Measurements from ENCODE around the gene MYO3B. TPM values are rescaled to one million over a fixed set of nuclear protein-coding genes. Genes with fewer than 3 reads are reported as not detected.
"Not testable (repeated sequence)": the region's sequence is repeated elsewhere in the genome, so short reads cannot be mapped to it uniquely, and the experiment has no call there.

MYO3B gene
- total RNA-seq, 1 donor from 2014 or later, result 1.5 TPM

- DNase-seq, result no peak
- intact Hi-C loops (cut with micrococcal nuclease), result no loop called here
- peaks cover 2% of the 10 kb centered on the region for H3K4me1 Mint-ChIP-seq
- H3K27ac Mint-ChIP-seq, result no peak overlapping the region
- H3K36me3 Mint-ChIP-seq (ENCODE audit: low read depth), result no peaks in the 10 kb centered on the region
- no peaks in the 10 kb centered on the region for H3K9me3 Mint-ChIP-seq
- peaks cover 7% of the 10 kb centered on the region for H3K27me3 Mint-ChIP-seq
- no peak overlapping the region for H3K4me3 Mint-ChIP-seq
These were observed 347.1 kb downstream of the MYO3B start for GRCh38 chr2:170524828-170525565.

GRCh38 chr2:170525566-170525900 is 347.6 kb downstream of the MYO3B start:
- no peak for DNase-seq
- Mint-ChIP-seq H3K9me3 (no peaks in the 10 kb centered on the region), H3K27ac (no peak overlapping the region), H3K27me3 (peaks cover 11% of the 10 kb centered on the region), H3K4me3 (no peak overlapping the region), H3K4me1 (peaks cover 2% of the 10 kb centered on the region), H3K36me3 (ENCODE audit: low read depth) (no peaks in the 10 kb centered on the region)
- intact Hi-C loops (cut with micrococcal nuclease), result no loop called here

GRCh38 chr2:170530284-170530745 is 352.4 kb downstream of the MYO3B start:
- H3K36me3 Mint-ChIP-seq (ENCODE audit: low read depth), result no peaks in the 10 kb centered on the region
- DNase-seq, result no peak
- no peaks in the 10 kb centered on the region for H3K9me3 Mint-ChIP-seq
- H3K4me3 Mint-ChIP-seq, result no peak overlapping the region
- no peak overlapping the region for H3K27ac Mint-ChIP-seq
- peaks cover 26% of the 10 kb centered on the region for H3K27me3 Mint-ChIP-seq
- intact Hi-C loops (cut with micrococcal nuclease), result no loop called here
- H3K4me1 Mint-ChIP-seq, result no peaks in the 10 kb centered on the region

GRCh38 chr2:170530803-170531564 is 353.0 kb downstream of the MYO3B start:
- peaks cover 26% of the 10 kb centered on the region for H3K27me3 Mint-ChIP-seq
- DNase-seq, result no peak
- H3K4me3 Mint-ChIP-seq, result no peak overlapping the region

GRCh38 chr2:170531876-170532275 is 353.9 kb downstream of the MYO3B start:
- intact Hi-C loops (cut with micrococcal nuclease), result no loop called here

More at GRCh38 chr2:170530803-170531564, 353.0 kb downstream of the MYO3B start:
- Mint-ChIP-seq H3K27ac (no peak overlapping the region), H3K36me3 (ENCODE audit: low read depth) (no peaks in the 10 kb centered on the region), H3K4me1 (no peaks in the 10 kb centered on the region), H3K9me3 (no peaks in the 10 kb centered on the region)
- intact Hi-C loops (cut with micrococcal nuclease), result no loop called here

GRCh38 chr2:170533156-170533555 is 355.2 kb downstream of the MYO3B start:
- Mint-ChIP-seq H3K4me3 (no peak overlapping the region), H3K9me3 (no peaks in the 10 kb centered on the region), H3K27me3 (peaks cover 24% of the 10 kb centered on the region), H3K36me3 (ENCODE audit: low read depth) (no peaks in the 10 kb centered on the region), H3K27ac (no peak overlapping the region), H3K4me1 (no peaks in the 10 kb centered on the region)
- no peak for DNase-seq
- intact Hi-C loops (cut with micrococcal nuclease), result no loop called here

More at GRCh38 chr2:170531876-170532275, 353.9 kb downstream of the MYO3B start:
- Mint-ChIP-seq H3K36me3 (ENCODE audit: low read depth) (no peaks in the 10 kb centered on the region), H3K4me3 (no peak overlapping the region), H3K9me3 (no peaks in the 10 kb centered on the region), H3K27me3 (peaks cover 26% of the 10 kb centered on the region), H3K4me1 (no peaks in the 10 kb centered on the region), H3K27ac (no peak overlapping the region)
- no peak for DNase-seq

- Mint-ChIP-seq H3K4me1 (no peaks in the 10 kb centered on the region), H3K36me3 (ENCODE audit: low read depth) (no peaks in the 10 kb centered on the region), H3K27me3 (peaks cover 15% of the 10 kb centered on the region), H3K4me3 (no peak overlapping the region), H3K9me3 (no peaks in the 10 kb centered on the region), H3K27ac (no peak overlapping the region)
- DNase-seq, result no peak
- intact Hi-C loops (cut with micrococcal nuclease), result no loop called here
These were observed 357.6 kb downstream of the MYO3B start for GRCh38 chr2:170535552-170535951.

GRCh38 chr2:170544817-170545216 is 366.9 kb downstream of the MYO3B start:
- no peak overlapping the region for H3K4me3 Mint-ChIP-seq
- peaks cover 10% of the 10 kb centered on the region for H3K27me3 Mint-ChIP-seq
- no peak for DNase-seq
- no peaks in the 10 kb centered on the region for H3K36me3 Mint-ChIP-seq (ENCODE audit: low read depth)
- H3K27ac Mint-ChIP-seq, result no peak overlapping the region
- intact Hi-C loops (cut with micrococcal nuclease), result no loop called here
- no peaks in the 10 kb centered on the region for H3K4me1 Mint-ChIP-seq
- no peaks in the 10 kb centered on the region for H3K9me3 Mint-ChIP-seq

GRCh38 chr2:170548304-170548703 is 370.4 kb downstream of the MYO3B start:
- no peak overlapping the region for H3K27ac Mint-ChIP-seq
- peaks cover 6% of the 10 kb centered on the region for H3K27me3 Mint-ChIP-seq
- H3K36me3 Mint-ChIP-seq (ENCODE audit: low read depth), result peaks cover 2% of the 10 kb centered on the region
- no peak overlapping the region for H3K4me3 Mint-ChIP-seq
- H3K4me1 Mint-ChIP-seq, result no peaks in the 10 kb centered on the region
- H3K9me3 Mint-ChIP-seq, result peaks cover 9% of the 10 kb centered on the region
- intact Hi-C loops (cut with micrococcal nuclease), result no loop called here
- no peak for DNase-seq

- Mint-ChIP-seq H3K4me3 (no peak overlapping the region), H3K27me3 (peaks cover 4% of the 10 kb centered on the region), H3K36me3 (ENCODE audit: low read depth) (peaks cover 2% of the 10 kb centered on the region), H3K4me1 (no peaks in the 10 kb centered on the region), H3K27ac (no peak overlapping the region), H3K9me3 (peaks cover 9% of the 10 kb centered on the region)
- intact Hi-C loops (cut with micrococcal nuclease), result no loop called here
- DNase-seq, result no peak
These were observed 372.6 kb downstream of the MYO3B start for GRCh38 chr2:170550501-170550900.

GRCh38 chr2:170551899-170552298 is 374.0 kb downstream of the MYO3B start:
- H3K4me1 Mint-ChIP-seq; H3K36me3 Mint-ChIP-seq (ENCODE audit: low read depth); H3K9me3 Mint-ChIP-seq; intact Hi-C loops (cut with micrococcal nuclease); H3K27ac Mint-ChIP-seq; H3K4me3 Mint-ChIP-seq; H3K27me3 Mint-ChIP-seq; DNase-seq: not testable (repeated sequence)

- intact Hi-C loops (cut with micrococcal nuclease), result no loop called here
- DNase-seq, result no peak
- H3K36me3 Mint-ChIP-seq (ENCODE audit: low read depth), result peaks cover 2% of the 10 kb centered on the region
- H3K9me3 Mint-ChIP-seq, result peaks cover 9% of the 10 kb centered on the region
- no peak overlapping the region for H3K4me3 Mint-ChIP-seq
- H3K4me1 Mint-ChIP-seq, result no peaks in the 10 kb centered on the region
- H3K27ac Mint-ChIP-seq, result no peak overlapping the region
- no peaks in the 10 kb centered on the region for H3K27me3 Mint-ChIP-seq
These were observed 375.8 kb downstream of the MYO3B start for GRCh38 chr2:170553748-170554147.

- H3K27me3 Mint-ChIP-seq, result no peaks in the 10 kb centered on the region
- no peak overlapping the region for H3K27ac Mint-ChIP-seq
- peaks cover 2% of the 10 kb centered on the region for H3K36me3 Mint-ChIP-seq (ENCODE audit: low read depth)
- H3K9me3 Mint-ChIP-seq, result peaks cover 9% of the 10 kb centered on the region
- no peaks in the 10 kb centered on the region for H3K4me1 Mint-ChIP-seq
- no peak for DNase-seq
- H3K4me3 Mint-ChIP-seq, result no peak overlapping the region
- intact Hi-C loops (cut with micrococcal nuclease), result no loop called here
These were observed 376.5 kb downstream of the MYO3B start for GRCh38 chr2:170554278-170554955.

- H3K36me3 Mint-ChIP-seq (ENCODE audit: low read depth), result no peaks in the 10 kb centered on the region
- H3K9me3 Mint-ChIP-seq, result no peaks in the 10 kb centered on the region
- DNase-seq, result no peak
- peaks cover 19% of the 10 kb centered on the region for H3K27me3 Mint-ChIP-seq
- intact Hi-C loops (cut with micrococcal nuclease), result no loop called here
- no peaks in the 10 kb centered on the region for H3K4me1 Mint-ChIP-seq
- no peak overlapping the region for H3K27ac Mint-ChIP-seq
- no peak overlapping the region for H3K4me3 Mint-ChIP-seq
These were observed 385.0 kb downstream of the MYO3B start for GRCh38 chr2:170562928-170563327.
